ENCODE data around the gene RAB10.

DNA sequence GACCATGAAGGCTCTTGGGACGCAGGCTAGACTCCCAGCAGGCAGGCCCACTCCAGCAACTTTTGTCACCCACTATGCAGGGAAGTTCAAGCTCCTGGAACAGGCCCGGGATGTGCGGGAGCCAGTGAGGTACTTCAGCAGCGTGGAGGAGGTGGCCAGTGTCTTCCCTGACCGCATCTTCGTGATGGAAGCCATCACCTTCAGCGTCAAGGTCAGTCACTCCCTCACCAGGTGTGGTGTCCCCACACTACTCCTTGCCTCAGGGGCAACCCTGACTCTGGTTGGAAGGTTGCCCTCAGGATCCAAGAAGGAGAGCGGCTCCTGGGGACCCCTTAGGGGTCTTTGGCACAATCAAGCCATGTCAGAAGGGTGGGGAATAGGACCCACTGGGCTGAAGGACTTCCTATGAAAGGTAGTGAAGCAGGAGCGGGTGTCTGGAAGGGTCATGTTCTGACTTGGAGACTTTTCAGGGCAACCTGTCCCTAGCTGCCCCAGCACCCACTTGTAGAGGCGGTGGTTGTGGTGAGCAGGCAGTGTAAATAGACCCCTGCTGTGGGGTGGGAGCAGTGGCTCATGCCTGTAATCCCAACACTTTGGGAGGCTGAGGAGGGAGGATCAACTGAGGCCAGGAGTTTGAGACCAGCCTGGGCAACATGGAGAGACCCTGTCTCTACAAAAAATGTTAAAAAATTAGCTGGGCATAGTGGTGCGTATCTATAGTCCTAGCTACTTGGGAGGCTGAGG lies 149.2 kb downstream of the RAB10 start:
- TF ChIP-seq, protein P1, sequence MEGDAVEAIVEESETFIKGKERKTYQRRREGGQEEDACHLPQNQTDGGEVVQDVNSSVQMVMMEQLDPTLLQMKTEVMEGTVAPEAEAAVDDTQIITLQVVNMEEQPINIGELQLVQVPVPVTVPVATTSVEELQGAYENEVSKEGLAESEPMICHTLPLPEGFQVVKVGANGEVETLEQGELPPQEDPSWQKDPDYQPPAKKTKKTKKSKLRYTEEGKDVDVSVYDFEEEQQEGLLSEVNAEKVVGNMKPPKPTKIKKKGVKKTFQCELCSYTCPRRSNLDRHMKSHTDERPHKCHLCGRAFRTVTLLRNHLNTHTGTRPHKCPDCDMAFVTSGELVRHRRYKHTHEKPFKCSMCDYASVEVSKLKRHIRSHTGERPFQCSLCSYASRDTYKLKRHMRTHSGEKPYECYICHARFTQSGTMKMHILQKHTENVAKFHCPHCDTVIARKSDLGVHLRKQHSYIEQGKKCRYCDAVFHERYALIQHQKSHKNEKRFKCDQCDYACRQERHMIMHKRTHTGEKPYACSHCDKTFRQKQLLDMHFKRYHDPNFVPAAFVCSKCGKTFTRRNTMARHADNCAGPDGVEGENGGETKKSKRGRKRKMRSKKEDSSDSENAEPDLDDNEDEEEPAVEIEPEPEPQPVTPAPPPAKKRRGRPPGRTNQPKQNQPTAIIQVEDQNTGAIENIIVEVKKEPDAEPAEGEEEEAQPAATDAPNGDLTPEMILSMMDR (conservative IDR thresholded peaks at IDR 0.05; ENCODE audit: low read depth, low read length) = no peak
- no peak for TF ChIP-seq EZH2 (IDR thresholded peaks at IDR 0.05; ENCODE audit: borderline replicate concordance, low read depth, low read length, poor library complexity, severe bottlenecking)
